HAP-1 (cell line): ENCODE measurements around the gene MRAP2.

Experiments used
- DNase-seq, 2 experiments: peaks; one replicate each; pipeline ENCODE4 v3.0.0-alpha.2; 2016 to 2020; ENCODE audit warnings: low spot score in 2 of 2
- H3K27me3 ChIP-seq: fragments of 250-450 bp; sonication (Bioruptor Pico); 2 replicates; pipeline ENCODE4 v1.5.1; 2020; ENCODE audit warnings: low read depth, mild to moderate bottlenecking, moderate library complexity
- H3K36me3 ChIP-seq: fragments of 250-450 bp; sonication (Bioruptor Pico); replicated peaks from 2 replicates; pipeline ENCODE4 v1.5.1; 2020; ENCODE audit warnings: mild to moderate bottlenecking
- H3K4me1 ChIP-seq: fragments of 250-450 bp; sonication (Bioruptor Pico); 2 replicates; pipeline ENCODE4 v1.5.1; 2020; ENCODE audit warnings: mild to moderate bottlenecking
- H3K4me3 ChIP-seq: fragments of 250-450 bp; sonication (Bioruptor Pico); 2 replicates; pipeline ENCODE4 v1.5.1; 2020; ENCODE audit warnings: mild to moderate bottlenecking, moderate library complexity
- H3K9me3 ChIP-seq: fragments of 250-450 bp; sonication (Bioruptor Pico); 2 replicates; pipeline ENCODE4 v1.5.1; 2020; ENCODE audit warnings: mild to moderate bottlenecking, moderate library complexity
- in situ Hi-C: fragments of 300-500 bp; cut with MboI; formaldehyde crosslinking; loops from 3 replicates; pipeline ENCODE4 v1.14.3; 2020; ENCODE audit warnings: low sequenced_read_pairs, inconsistent platforms, mixed read lengths

The MRAP2 gene

GRCh38 chr6:84033523-84034451, at the start of gene MRAP2:
Gene MRAP2 (plus strand): TSS chr6:84033772. CDS start chr6:84055319, 21,547 bp downstream.
- H3K4me1 ChIP-seq: peaks cover 3% of the 10 kb centered on the region; the same call in 1 of the 2 replicates
- no peaks in the 10 kb centered on the region for H3K36me3 ChIP-seq
- DNase-seq: peak; percentile 18 to 64
- no peaks in the 10 kb centered on the region for H3K9me3 ChIP-seq
- H3K27me3 ChIP-seq: no peaks in the 10 kb centered on the region
- in situ Hi-C loops: no loop called here
- H3K4me3 ChIP-seq: peak within 1 kb of the TSS; percentile 44

- Histone ChIP-seq H3K9me3 (0 out of 2 replicates have a peak, but pooled peaks cover 2% of the 10 kb centered on the region), H3K27me3 (no peaks in the 10 kb centered on the region), H3K4me3 (no peak overlapping the region), H3K36me3 (no peaks in the 10 kb centered on the region), H3K4me1 (no peaks in the 10 kb centered on the region)
- no peak for DNase-seq
- in situ Hi-C loops: no loop called here
Measured at GRCh38 chr6:83984411-83984810, 49.2 kb upstream of the MRAP2 start.

- Histone ChIP-seq H3K36me3 (no peaks in the 10 kb centered on the region), H3K27me3 (no peaks in the 10 kb centered on the region), H3K4me3 (no peak overlapping the region), H3K9me3 (0 out of 2 replicates have a peak, but pooled peaks cover 2% of the 10 kb centered on the region), H3K4me1 (no peaks in the 10 kb centered on the region)
- in situ Hi-C loops: no loop called here
- no peak for DNase-seq
Measured at GRCh38 chr6:83985308-83985713, 48.3 kb upstream of the MRAP2 start.

- no peak overlapping the region for H3K4me3 ChIP-seq
- in situ Hi-C loops: no loop called here
- H3K9me3 ChIP-seq: 0 out of 2 replicates have a peak, but pooled peaks cover 2% of the 10 kb centered on the region
- no peak for DNase-seq
- H3K36me3 ChIP-seq: no peaks in the 10 kb centered on the region
- H3K27me3 ChIP-seq: no peaks in the 10 kb centered on the region
- no peaks in the 10 kb centered on the region for H3K4me1 ChIP-seq
Measured at GRCh38 chr6:83985715-83986114, 47.9 kb upstream of the MRAP2 start.

- Histone ChIP-seq H3K4me3 (no peak overlapping the region), H3K4me1 (no peaks in the 10 kb centered on the region), H3K9me3 (no peaks in the 10 kb centered on the region; the same call in 1 of the 2 replicates), H3K27me3 (no peaks in the 10 kb centered on the region), H3K36me3 (no peaks in the 10 kb centered on the region)
- no peak for DNase-seq
- in situ Hi-C loops: no loop called here
Measured at GRCh38 chr6:83998021-83998584, 35.5 kb upstream of the MRAP2 start.

GRCh38 chr6:84001119-84001518, 32.5 kb upstream of the MRAP2 start:
- no peak for DNase-seq

GRCh38 chr6:84002226-84002625, 31.3 kb upstream of the MRAP2 start:
- no peaks in the 10 kb centered on the region for H3K9me3 ChIP-seq
- DNase-seq: no peak
- H3K4me3 ChIP-seq: no peak overlapping the region
- in situ Hi-C loops: no loop called here
- no peaks in the 10 kb centered on the region for H3K36me3 ChIP-seq
- no peaks in the 10 kb centered on the region for H3K27me3 ChIP-seq
- H3K4me1 ChIP-seq: no peaks in the 10 kb centered on the region

More at GRCh38 chr6:84001119-84001518, 32.5 kb upstream of the MRAP2 start:
- H3K36me3 ChIP-seq: no peaks in the 10 kb centered on the region
- in situ Hi-C loops: no loop called here
- no peaks in the 10 kb centered on the region; the same call in 1 of the 2 replicates for H3K9me3 ChIP-seq
- no peaks in the 10 kb centered on the region for H3K27me3 ChIP-seq
- H3K4me3 ChIP-seq: no peak overlapping the region
- H3K4me1 ChIP-seq: no peaks in the 10 kb centered on the region

GRCh38 chr6:84003131-84003530, 30.4 kb upstream of the MRAP2 start:
- no peak for DNase-seq
- in situ Hi-C loops: no loop called here
- no peaks in the 10 kb centered on the region for H3K9me3 ChIP-seq
- H3K4me1 ChIP-seq: no peaks in the 10 kb centered on the region
- H3K4me3 ChIP-seq: no peak overlapping the region
- H3K27me3 ChIP-seq: no peaks in the 10 kb centered on the region
- no peaks in the 10 kb centered on the region for H3K36me3 ChIP-seq

GRCh38 chr6:84003654-84004053, 29.9 kb upstream of the MRAP2 start:
- in situ Hi-C loops: no loop called here
- Histone ChIP-seq H3K4me1 (no peaks in the 10 kb centered on the region), H3K36me3 (no peaks in the 10 kb centered on the region), H3K4me3 (no peak overlapping the region), H3K27me3 (no peaks in the 10 kb centered on the region), H3K9me3 (no peaks in the 10 kb centered on the region)
- no peak for DNase-seq

GRCh38 chr6:84007871-84008270, 25.7 kb upstream of the MRAP2 start:
- no peaks in the 10 kb centered on the region for H3K27me3 ChIP-seq
- DNase-seq: no peak
- H3K4me3 ChIP-seq: no peak overlapping the region
- H3K9me3 ChIP-seq: no peaks in the 10 kb centered on the region
- in situ Hi-C loops: no loop called here
- no peaks in the 10 kb centered on the region for H3K4me1 ChIP-seq
- no peaks in the 10 kb centered on the region for H3K36me3 ChIP-seq

- no peak overlapping the region for H3K4me3 ChIP-seq
- no peaks in the 10 kb centered on the region for H3K27me3 ChIP-seq
- no peaks in the 10 kb centered on the region for H3K36me3 ChIP-seq
- no peaks in the 10 kb centered on the region for H3K9me3 ChIP-seq
- H3K4me1 ChIP-seq: no peaks in the 10 kb centered on the region
- no peak for DNase-seq
- in situ Hi-C loops: no loop called here
Measured at GRCh38 chr6:84013354-84013753, 20.2 kb upstream of the MRAP2 start.

- no peaks in the 10 kb centered on the region for H3K4me1 ChIP-seq
- no peaks in the 10 kb centered on the region for H3K36me3 ChIP-seq
- no peak overlapping the region for H3K4me3 ChIP-seq
- no peaks in the 10 kb centered on the region for H3K27me3 ChIP-seq
- no peaks in the 10 kb centered on the region for H3K9me3 ChIP-seq
- in situ Hi-C loops: no loop called here
- no peak for DNase-seq
Measured at GRCh38 chr6:84013931-84014330, 19.6 kb upstream of the MRAP2 start.

GRCh38 chr6:84016029-84016428, 17.5 kb upstream of the MRAP2 start:
- in situ Hi-C loops: no loop called here
- no peak for DNase-seq
- Histone ChIP-seq H3K4me1 (no peaks in the 10 kb centered on the region), H3K27me3 (no peaks in the 10 kb centered on the region), H3K9me3 (no peaks in the 10 kb centered on the region), H3K4me3 (no peak overlapping the region), H3K36me3 (no peaks in the 10 kb centered on the region)

GRCh38 chr6:84017709-84018452, 15.7 kb upstream of the MRAP2 start:
- no peaks in the 10 kb centered on the region for H3K9me3 ChIP-seq
- no peak overlapping the region for H3K4me3 ChIP-seq
- H3K36me3 ChIP-seq: no peaks in the 10 kb centered on the region
- DNase-seq: no peak
- in situ Hi-C loops: no loop called here
- no peaks in the 10 kb centered on the region for H3K4me1 ChIP-seq
- no peaks in the 10 kb centered on the region for H3K27me3 ChIP-seq
